Measurements from ENCODE around the gene GPD2.

The GPD2 gene

GRCh38 chr2:156471762-156472161, 35.6 kb downstream of the GPD2 start:
- Histone ChIP-seq H3K36me3 (ENCODE audit: low read depth) (no peaks in the 10 kb centered on the region), H3K4me3 (ENCODE audit: severe bottlenecking) (no peak overlapping the region), H3K9me3 (ENCODE audit: severe bottlenecking) (no peaks in the 10 kb centered on the region), H3K4me1 (ENCODE audit: insufficient read depth, poor library complexity, severe bottlenecking) (peaks cover 43% of the 10 kb centered on the region), H3K27ac (ENCODE audit: poor library complexity, severe bottlenecking) (no peak overlapping the region), H3K27me3 (ENCODE audit: insufficient read depth, poor library complexity, severe bottlenecking) (no peaks in the 10 kb centered on the region)
- ATAC-seq (ENCODE audit: low read depth) (no peak), DNase-seq (ENCODE audit: low spot score) (no peak)
- no peak for TF ChIP-seq CTCF (IDR thresholded peaks at IDR 0.05; ENCODE audit: poor library complexity, severe bottlenecking)

GRCh38 chr2:156472686-156473085, 36.5 kb downstream of the GPD2 start:
- TF ChIP-seq CTCF (IDR thresholded peaks at IDR 0.05; ENCODE audit: poor library complexity, severe bottlenecking), result no peak
- peaks cover 43% of the 10 kb centered on the region for H3K4me1 ChIP-seq (ENCODE audit: insufficient read depth, poor library complexity, severe bottlenecking)
- no peak for DNase-seq (ENCODE audit: low spot score)
- H3K27me3 ChIP-seq (ENCODE audit: insufficient read depth, poor library complexity, severe bottlenecking), result no peaks in the 10 kb centered on the region
- no peak for ATAC-seq (ENCODE audit: low read depth)
- no peak overlapping the region for H3K27ac ChIP-seq (ENCODE audit: poor library complexity, severe bottlenecking)
- H3K9me3 ChIP-seq (ENCODE audit: severe bottlenecking), result no peaks in the 10 kb centered on the region
- no peak overlapping the region for H3K4me3 ChIP-seq (ENCODE audit: severe bottlenecking)
- H3K36me3 ChIP-seq (ENCODE audit: low read depth), result peaks cover 7% of the 10 kb centered on the region

GRCh38 chr2:156473445-156473844, 37.3 kb downstream of the GPD2 start:
- H3K27ac ChIP-seq (ENCODE audit: poor library complexity, severe bottlenecking), result peak overlapping the region; percentile 55

GRCh38 chr2:156474401-156474800, 38.2 kb downstream of the GPD2 start:
- DNase-seq (ENCODE audit: low spot score), result no peak
- Histone ChIP-seq H3K27me3 (ENCODE audit: insufficient read depth, poor library complexity, severe bottlenecking) (no peaks in the 10 kb centered on the region), H3K4me3 (ENCODE audit: severe bottlenecking) (no peak overlapping the region), H3K4me1 (ENCODE audit: insufficient read depth, poor library complexity, severe bottlenecking) (peaks cover 42% of the 10 kb centered on the region), H3K9me3 (ENCODE audit: severe bottlenecking) (no peaks in the 10 kb centered on the region), H3K27ac (ENCODE audit: poor library complexity, severe bottlenecking) (peak overlapping the region; percentile 55), H3K36me3 (ENCODE audit: low read depth) (peaks cover 12% of the 10 kb centered on the region)
- ATAC-seq (ENCODE audit: low read depth), result peak; percentile 81
- no peak for TF ChIP-seq CTCF (IDR thresholded peaks at IDR 0.05; ENCODE audit: poor library complexity, severe bottlenecking)

More at GRCh38 chr2:156473445-156473844, 37.3 kb downstream of the GPD2 start:
- no peak for DNase-seq (ENCODE audit: low spot score)
- H3K4me1 ChIP-seq (ENCODE audit: insufficient read depth, poor library complexity, severe bottlenecking), result peaks cover 42% of the 10 kb centered on the region
- H3K36me3 ChIP-seq (ENCODE audit: low read depth), result peaks cover 12% of the 10 kb centered on the region
- H3K9me3 ChIP-seq (ENCODE audit: severe bottlenecking), result no peaks in the 10 kb centered on the region
- no peak for TF ChIP-seq CTCF (IDR thresholded peaks at IDR 0.05; ENCODE audit: poor library complexity, severe bottlenecking)
- no peak overlapping the region for H3K4me3 ChIP-seq (ENCODE audit: severe bottlenecking)
- ATAC-seq (ENCODE audit: low read depth), result no peak
- H3K27me3 ChIP-seq (ENCODE audit: insufficient read depth, poor library complexity, severe bottlenecking), result no peaks in the 10 kb centered on the region

- Histone ChIP-seq H3K9me3 (ENCODE audit: severe bottlenecking) (no peaks in the 10 kb centered on the region), H3K4me1 (ENCODE audit: insufficient read depth, poor library complexity, severe bottlenecking) (peaks cover 42% of the 10 kb centered on the region), H3K27me3 (ENCODE audit: insufficient read depth, poor library complexity, severe bottlenecking) (no peaks in the 10 kb centered on the region), H3K27ac (ENCODE audit: poor library complexity, severe bottlenecking) (peak overlapping the region; percentile 69), H3K4me3 (ENCODE audit: severe bottlenecking) (no peak overlapping the region), H3K36me3 (ENCODE audit: low read depth) (peaks cover 16% of the 10 kb centered on the region)
- DNase-seq (ENCODE audit: low spot score) (no peak), ATAC-seq (ENCODE audit: low read depth) (no peak)
- no peak for TF ChIP-seq CTCF (IDR thresholded peaks at IDR 0.05; ENCODE audit: poor library complexity, severe bottlenecking)
Observed at GRCh38 chr2:156476021-156476849, 40.1 kb downstream of the GPD2 start.
